ENCODE data around the gene DPH2.

The DPH2 gene

DNA sequence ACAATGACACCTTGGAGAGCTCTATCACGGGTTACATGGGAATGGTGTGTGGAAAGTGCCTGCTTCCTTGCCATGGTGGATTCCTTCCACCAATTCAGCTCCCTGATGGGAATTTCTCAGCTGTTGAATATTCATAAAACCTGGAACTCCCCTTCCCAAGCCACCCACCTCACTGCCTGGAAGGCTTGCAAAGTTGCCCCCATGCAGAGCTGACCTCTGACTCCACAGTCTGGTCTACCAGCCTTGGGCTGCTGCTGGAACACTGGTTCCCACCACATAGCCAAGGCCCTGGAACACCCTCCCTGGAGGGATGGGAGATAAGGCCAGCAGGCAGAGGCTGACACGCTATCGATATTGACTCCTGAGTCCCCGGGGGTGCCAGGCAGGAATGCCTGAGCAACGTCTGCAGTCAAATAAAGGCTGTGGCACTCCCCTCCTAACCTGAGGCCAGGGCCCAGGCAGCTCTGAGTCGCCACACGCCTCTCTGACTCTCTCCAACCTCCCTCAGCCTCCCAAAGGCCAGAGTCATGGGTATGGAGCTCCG is 30.4 kb downstream of the DPH2 start:
- Histone ChIP-seq H3K27me3 (replicated peaks; ENCODE audit: control insufficient read depth, insufficient read depth, low read length, poor library complexity, severe bottlenecking) (no peaks in the 10 kb centered on the region), H3K36me3 (ENCODE audit: control insufficient read depth, insufficient read depth, low read length) (no peaks in the 10 kb centered on the region), H3K9me3 (ENCODE audit: control insufficient read depth, low read length) (no peaks in the 10 kb centered on the region), H3K4me3 (ENCODE audit: insufficient read depth, low read depth, low read length, poor library complexity, severe bottlenecking) (no peak overlapping the region), H3K27ac (ENCODE audit: insufficient read depth, low read length, poor library complexity, severe bottlenecking) (no peak overlapping the region), H3K4me1 (ENCODE audit: control insufficient read depth, insufficient read depth, low read length, poor library complexity, severe bottlenecking) (no peaks in the 10 kb centered on the region)
- DNase-seq, result no peak

DNA sequence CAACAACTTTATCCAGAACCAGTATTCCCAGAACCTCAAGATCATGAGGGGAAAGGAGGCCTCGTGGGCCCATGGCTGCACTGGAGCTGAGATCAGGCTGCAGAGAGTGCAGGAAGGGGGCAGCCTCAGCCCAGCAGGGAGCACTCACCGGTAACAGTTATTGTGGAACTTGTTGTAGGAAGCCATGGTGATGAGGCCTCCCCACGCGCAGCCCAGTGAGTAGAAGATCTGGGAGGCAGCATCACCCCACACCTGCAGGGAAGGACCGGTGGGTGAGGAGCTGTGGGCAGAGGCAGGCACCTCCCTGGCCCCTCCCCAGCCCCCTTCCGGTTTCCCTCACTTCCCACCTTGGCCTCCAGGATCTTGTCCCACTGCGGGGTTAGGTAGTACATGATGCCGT is 32.4 kb downstream of the DPH2 start:
- Histone ChIP-seq H3K27ac (ENCODE audit: insufficient read depth, low read length, poor library complexity, severe bottlenecking) (no peak overlapping the region), H3K4me1 (ENCODE audit: control insufficient read depth, insufficient read depth, low read length, poor library complexity, severe bottlenecking) (no peaks in the 10 kb centered on the region), H3K36me3 (ENCODE audit: control insufficient read depth, insufficient read depth, low read length) (no peaks in the 10 kb centered on the region), H3K4me3 (ENCODE audit: insufficient read depth, low read depth, low read length, poor library complexity, severe bottlenecking) (no peak overlapping the region), H3K27me3 (replicated peaks; ENCODE audit: control insufficient read depth, insufficient read depth, low read length, poor library complexity, severe bottlenecking) (no peaks in the 10 kb centered on the region), H3K9me3 (ENCODE audit: control insufficient read depth, low read length) (no peaks in the 10 kb centered on the region)
- DNase-seq, result no peak

GRCh38 chr1:44002606-44003157 is 32.9 kb downstream of the DPH2 start:
- Histone ChIP-seq H3K27me3 (replicated peaks; ENCODE audit: control insufficient read depth, insufficient read depth, low read length, poor library complexity, severe bottlenecking) (no peaks in the 10 kb centered on the region), H3K4me3 (ENCODE audit: insufficient read depth, low read depth, low read length, poor library complexity, severe bottlenecking) (no peak overlapping the region), H3K9me3 (ENCODE audit: control insufficient read depth, low read length) (no peaks in the 10 kb centered on the region), H3K4me1 (ENCODE audit: control insufficient read depth, insufficient read depth, low read length, poor library complexity, severe bottlenecking) (no peaks in the 10 kb centered on the region), H3K27ac (ENCODE audit: insufficient read depth, low read length, poor library complexity, severe bottlenecking) (no peak overlapping the region), H3K36me3 (ENCODE audit: control insufficient read depth, insufficient read depth, low read length) (no peaks in the 10 kb centered on the region)
- no peak for DNase-seq

GRCh38 chr1:44008259-44008658 is 38.4 kb downstream of the DPH2 start:
- no peak overlapping the region for H3K27ac ChIP-seq (ENCODE audit: insufficient read depth, low read length, poor library complexity, severe bottlenecking)
- DNase-seq, result no peak
- H3K9me3 ChIP-seq (ENCODE audit: control insufficient read depth, low read length), result no peaks in the 10 kb centered on the region
- no peak overlapping the region for H3K4me3 ChIP-seq (ENCODE audit: insufficient read depth, low read depth, low read length, poor library complexity, severe bottlenecking)
- H3K36me3 ChIP-seq (ENCODE audit: control insufficient read depth, insufficient read depth, low read length), result no peaks in the 10 kb centered on the region
- no peaks in the 10 kb centered on the region for H3K4me1 ChIP-seq (ENCODE audit: control insufficient read depth, insufficient read depth, low read length, poor library complexity, severe bottlenecking)
- no peaks in the 10 kb centered on the region for H3K27me3 ChIP-seq (replicated peaks; ENCODE audit: control insufficient read depth, insufficient read depth, low read length, poor library complexity, severe bottlenecking)

DNA sequence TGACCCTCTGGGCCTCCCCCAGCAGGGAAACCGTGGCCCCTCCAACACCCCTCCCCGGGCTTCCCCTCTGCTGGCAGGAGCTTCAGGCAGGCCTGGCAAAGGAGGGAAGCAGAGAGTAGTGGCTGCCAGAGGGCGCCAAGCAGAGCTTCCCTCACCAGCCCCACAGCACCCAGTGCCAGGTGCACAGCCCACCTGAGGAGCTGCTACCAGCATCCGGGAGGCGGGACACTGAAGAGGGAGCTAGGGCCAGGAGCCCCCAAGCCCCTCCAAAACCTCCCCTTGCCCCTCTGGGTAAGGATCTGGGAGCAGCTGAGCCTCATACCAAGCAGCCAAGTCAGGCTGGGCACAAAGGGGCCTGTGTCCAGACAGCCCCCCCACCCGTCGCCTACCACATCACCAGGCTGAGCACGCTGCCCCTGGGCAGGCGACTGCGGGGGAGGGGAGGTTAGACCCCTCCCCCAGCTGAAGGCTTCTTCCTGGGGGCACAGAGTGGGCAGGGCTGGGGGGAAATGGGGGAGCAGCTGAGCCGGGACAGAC is 41.2 kb downstream of the DPH2 start:
- no peak for DNase-seq
- Histone ChIP-seq H3K4me1 (ENCODE audit: control insufficient read depth, insufficient read depth, low read length, poor library complexity, severe bottlenecking) (no peaks in the 10 kb centered on the region), H3K27me3 (replicated peaks; ENCODE audit: control insufficient read depth, insufficient read depth, low read length, poor library complexity, severe bottlenecking) (no peaks in the 10 kb centered on the region), H3K36me3 (ENCODE audit: control insufficient read depth, insufficient read depth, low read length) (no peaks in the 10 kb centered on the region), H3K9me3 (ENCODE audit: control insufficient read depth, low read length) (no peaks in the 10 kb centered on the region), H3K27ac (ENCODE audit: insufficient read depth, low read length, poor library complexity, severe bottlenecking) (no peak overlapping the region), H3K4me3 (ENCODE audit: insufficient read depth, low read depth, low read length, poor library complexity, severe bottlenecking) (no peak overlapping the region)

DNA sequence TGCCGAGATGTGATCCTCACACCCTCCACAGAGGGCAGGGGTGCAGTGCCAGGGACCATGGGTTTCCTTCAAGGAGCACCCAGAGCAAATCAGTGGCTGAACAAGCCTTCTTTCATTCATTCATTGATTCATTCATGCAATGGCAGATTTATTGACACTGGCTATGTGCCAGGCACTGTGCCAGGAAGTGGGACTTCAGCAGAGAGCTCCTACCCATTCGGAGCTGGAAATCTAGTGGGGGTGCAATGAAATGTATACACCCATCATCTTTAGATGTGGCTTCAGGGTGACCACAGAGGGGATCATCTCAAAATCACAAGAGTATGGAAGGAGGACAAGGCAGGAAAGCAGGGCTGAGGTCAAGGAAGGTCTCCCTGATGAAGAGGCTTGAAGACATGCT is 42.6 kb downstream of the DPH2 start:
- no peaks in the 10 kb centered on the region for H3K36me3 ChIP-seq (ENCODE audit: control insufficient read depth, insufficient read depth, low read length)
- H3K4me1 ChIP-seq (ENCODE audit: control insufficient read depth, insufficient read depth, low read length, poor library complexity, severe bottlenecking), result no peaks in the 10 kb centered on the region
- no peak overlapping the region for H3K27ac ChIP-seq (ENCODE audit: insufficient read depth, low read length, poor library complexity, severe bottlenecking)
- DNase-seq, result no peak
- H3K4me3 ChIP-seq (ENCODE audit: insufficient read depth, low read depth, low read length, poor library complexity, severe bottlenecking), result no peak overlapping the region
- no peaks in the 10 kb centered on the region for H3K27me3 ChIP-seq (replicated peaks; ENCODE audit: control insufficient read depth, insufficient read depth, low read length, poor library complexity, severe bottlenecking)
- no peaks in the 10 kb centered on the region for H3K9me3 ChIP-seq (ENCODE audit: control insufficient read depth, low read length)

GRCh38 chr1:44012941-44013609 is 43.3 kb downstream of the DPH2 start:
- H3K27ac ChIP-seq (ENCODE audit: insufficient read depth, low read length, poor library complexity, severe bottlenecking), result no peak overlapping the region
- DNase-seq, result no peak
- no peaks in the 10 kb centered on the region for H3K27me3 ChIP-seq (replicated peaks; ENCODE audit: control insufficient read depth, insufficient read depth, low read length, poor library complexity, severe bottlenecking)
- H3K4me1 ChIP-seq (ENCODE audit: control insufficient read depth, insufficient read depth, low read length, poor library complexity, severe bottlenecking), result no peaks in the 10 kb centered on the region
- no peaks in the 10 kb centered on the region for H3K36me3 ChIP-seq (ENCODE audit: control insufficient read depth, insufficient read depth, low read length)
- H3K9me3 ChIP-seq (ENCODE audit: control insufficient read depth, low read length), result no peaks in the 10 kb centered on the region
- H3K4me3 ChIP-seq (ENCODE audit: insufficient read depth, low read depth, low read length, poor library complexity, severe bottlenecking), result no peak overlapping the region

GRCh38 chr1:44013949-44014348 is 44.1 kb downstream of the DPH2 start:
- Histone ChIP-seq H3K27me3 (replicated peaks; ENCODE audit: control insufficient read depth, insufficient read depth, low read length, poor library complexity, severe bottlenecking) (no peaks in the 10 kb centered on the region), H3K4me3 (ENCODE audit: insufficient read depth, low read depth, low read length, poor library complexity, severe bottlenecking) (no peak overlapping the region), H3K9me3 (ENCODE audit: control insufficient read depth, low read length) (no peaks in the 10 kb centered on the region), H3K27ac (ENCODE audit: insufficient read depth, low read length, poor library complexity, severe bottlenecking) (no peak overlapping the region), H3K36me3 (ENCODE audit: control insufficient read depth, insufficient read depth, low read length) (no peaks in the 10 kb centered on the region), H3K4me1 (ENCODE audit: control insufficient read depth, insufficient read depth, low read length, poor library complexity, severe bottlenecking) (no peaks in the 10 kb centered on the region)
- no peak for DNase-seq

GRCh38 chr1:44014365-44015104 is 44.7 kb downstream of the DPH2 start:
- Histone ChIP-seq H3K36me3 (ENCODE audit: control insufficient read depth, insufficient read depth, low read length) (no peaks in the 10 kb centered on the region), H3K4me1 (ENCODE audit: control insufficient read depth, insufficient read depth, low read length, poor library complexity, severe bottlenecking) (no peaks in the 10 kb centered on the region), H3K27me3 (replicated peaks; ENCODE audit: control insufficient read depth, insufficient read depth, low read length, poor library complexity, severe bottlenecking) (no peaks in the 10 kb centered on the region), H3K4me3 (ENCODE audit: insufficient read depth, low read depth, low read length, poor library complexity, severe bottlenecking) (no peak overlapping the region), H3K27ac (ENCODE audit: insufficient read depth, low read length, poor library complexity, severe bottlenecking) (no peak overlapping the region), H3K9me3 (ENCODE audit: control insufficient read depth, low read length) (no peaks in the 10 kb centered on the region)
- no peak for DNase-seq

GRCh38 chr1:44015206-44015605 is 45.4 kb downstream of the DPH2 start:
- Histone ChIP-seq H3K9me3 (ENCODE audit: control insufficient read depth, low read length) (no peaks in the 10 kb centered on the region), H3K4me1 (ENCODE audit: control insufficient read depth, insufficient read depth, low read length, poor library complexity, severe bottlenecking) (no peaks in the 10 kb centered on the region), H3K36me3 (ENCODE audit: control insufficient read depth, insufficient read depth, low read length) (no peaks in the 10 kb centered on the region), H3K27me3 (replicated peaks; ENCODE audit: control insufficient read depth, insufficient read depth, low read length, poor library complexity, severe bottlenecking) (no peaks in the 10 kb centered on the region), H3K4me3 (ENCODE audit: insufficient read depth, low read depth, low read length, poor library complexity, severe bottlenecking) (no peak overlapping the region), H3K27ac (ENCODE audit: insufficient read depth, low read length, poor library complexity, severe bottlenecking) (no peak overlapping the region)
- DNase-seq, result no peak

All from effector memory CD4-positive, alpha-beta T cell (primary cell).